Mesenchymal stem cell (in vitro differentiated cells and primary cell): ENCODE results near the gene HK1.

Experiments
- DNase-seq: peaks from one replicate; pipeline ENCODE4 v3.0.0-alpha.2; 2013
- H2AFZ ChIP-seq: one replicate; pipeline ENCODE4 v1.6.1; 2013; ENCODE audit warnings: low read depth, mild to moderate bottlenecking, control low read depth, inconsistent platforms, low read length, moderate library complexity
- H2AK5ac ChIP-seq: 2 replicates; pipeline ENCODE4 v1.6.1; 2013; ENCODE audit warnings: low read length, moderate library complexity, mild to moderate bottlenecking, inconsistent platforms; ENCODE audit not compliant: severe bottlenecking
- H2BK120ac ChIP-seq: one replicate; pipeline ENCODE4 v1.6.1; 2013; ENCODE audit warnings: low read depth, mild to moderate bottlenecking, inconsistent platforms, low read length, moderate library complexity
- H2BK12ac ChIP-seq, 2 experiments: one replicate each; pipeline ENCODE4 v1.6.1; 2013; ENCODE audit warnings: inconsistent platforms in 2 of 2, low read length in 2 of 2, mild to moderate bottlenecking in 2 of 2, moderate library complexity in 2 of 2, control low read depth in 1 of 2
- H2BK15ac ChIP-seq: one replicate; pipeline ENCODE4 v1.6.1; 2013; ENCODE audit warnings: mild to moderate bottlenecking, low read depth, inconsistent platforms; ENCODE audit not compliant: poor library complexity, severe bottlenecking
- H2BK5ac ChIP-seq: 2 replicates; pipeline ENCODE4 v1.6.1; 2013; ENCODE audit warnings: low read depth, mild to moderate bottlenecking, low read length, control low read depth, inconsistent platforms; ENCODE audit not compliant: poor library complexity, severe bottlenecking
- H3K14ac ChIP-seq, 2 experiments: one replicate each; pipeline ENCODE4 v1.6.1; 2013; ENCODE audit warnings: inconsistent platforms in 2 of 2, low read length in 2 of 2, control low read depth in 1 of 2, mild to moderate bottlenecking in 1 of 2, moderate library complexity in 1 of 2
- H3K18ac ChIP-seq, 2 experiments: one replicate each; pipeline ENCODE4 v1.6.1; 2013; ENCODE audit warnings: inconsistent platforms in 2 of 2, low read length in 2 of 2, control low read depth in 1 of 2, low read depth in 1 of 2, mild to moderate bottlenecking in 1 of 2
- H3K23ac ChIP-seq, 2 experiments: one replicate each; pipeline ENCODE4 v1.6.1; 2013; ENCODE audit warnings: inconsistent platforms in 2 of 2, low read length in 2 of 2, mild to moderate bottlenecking in 2 of 2, moderate library complexity in 2 of 2, control low read depth in 1 of 2
- H3K27ac ChIP-seq: 2 replicates; pipeline ENCODE4 v1.5.1; 2013; ENCODE audit warnings: mild to moderate bottlenecking, moderate library complexity, low read length, control low read depth, inconsistent platforms; ENCODE audit not compliant: poor library complexity, severe bottlenecking
- H3K27me3 ChIP-seq, 2 experiments: 2 replicates each; pipeline versions ENCODE4 v1.6.1 to v1.7.0; 2013; ENCODE audit warnings: low read length in 2 of 2, mild to moderate bottlenecking in 2 of 2, moderate library complexity in 2 of 2, control low read depth in 1 of 2, inconsistent platforms in 1 of 2; ENCODE audit not compliant: control insufficient read depth in 1 of 2, insufficient read depth in 1 of 2
- H3K36me3 ChIP-seq, 2 experiments: 2 replicates each; pipeline versions ENCODE4 v1.6.1 to v1.7.0; 2013; ENCODE audit warnings: low read length in 2 of 2, control low read depth in 1 of 2, inconsistent platforms in 1 of 2, low read depth in 1 of 2, mild to moderate bottlenecking in 1 of 2; ENCODE audit not compliant: insufficient read depth in 2 of 2, control insufficient read depth in 1 of 2
- H3K4ac ChIP-seq, 2 experiments: one replicate each; pipeline ENCODE4 v1.6.1; 2013; ENCODE audit warnings: inconsistent platforms in 2 of 2, low read length in 2 of 2, mild to moderate bottlenecking in 2 of 2, moderate library complexity in 2 of 2, control low read depth in 1 of 2, low read depth in 1 of 2
- H3K4me1 ChIP-seq: 2 replicates; pipeline ENCODE4 v1.6.1; 2013; ENCODE audit warnings: low read depth, low read length, control low read depth; ENCODE audit not compliant: control insufficient read depth, insufficient read depth
- H3K4me2 ChIP-seq: 2 replicates; pipeline ENCODE4 v1.6.1; 2013; ENCODE audit warnings: low read length, mild to moderate bottlenecking, inconsistent platforms; ENCODE audit not compliant: poor library complexity, severe bottlenecking
- H3K4me3 ChIP-seq, 2 experiments: 2 replicates each; pipeline versions ENCODE4 v1.5.1 to v1.7.0; 2013; ENCODE audit warnings: low read length in 2 of 2, mild to moderate bottlenecking in 2 of 2, control low read depth in 1 of 2, low read depth in 1 of 2; ENCODE audit not compliant: insufficient read depth in 1 of 2
- H3K79me1 ChIP-seq: replicated peaks from 2 replicates; pipeline ENCODE4 v1.6.1; 2013; ENCODE audit warnings: mild to moderate bottlenecking, control low read depth, low read length, inconsistent platforms; ENCODE audit not compliant: poor library complexity, severe bottlenecking
- H3K9ac ChIP-seq: 2 replicates; pipeline ENCODE4 v1.7.0; 2013; ENCODE audit warnings: mild to moderate bottlenecking, low read length, moderate library complexity
- H3K9me3 ChIP-seq: 2 replicates; pipeline ENCODE4 v1.7.0; 2013; ENCODE audit warnings: mild to moderate bottlenecking, low read length; ENCODE audit not compliant: control insufficient read depth
- H4K8ac ChIP-seq: one replicate; pipeline ENCODE4 v1.6.1; 2013; ENCODE audit warnings: inconsistent platforms, mild to moderate bottlenecking, low read length, moderate library complexity
- H4K91ac ChIP-seq: one replicate; pipeline ENCODE4 v1.6.1; 2013; ENCODE audit warnings: mild to moderate bottlenecking, low read length, inconsistent platforms
- WGBS: methylation state at CpG from one replicate; pipeline ENCODE4 v1.1.7; 2013; ENCODE audit warnings: mixed read lengths; 5-methylcytosine and 5-hydroxymethylcytosine counted together

The HK1 gene

DNA sequence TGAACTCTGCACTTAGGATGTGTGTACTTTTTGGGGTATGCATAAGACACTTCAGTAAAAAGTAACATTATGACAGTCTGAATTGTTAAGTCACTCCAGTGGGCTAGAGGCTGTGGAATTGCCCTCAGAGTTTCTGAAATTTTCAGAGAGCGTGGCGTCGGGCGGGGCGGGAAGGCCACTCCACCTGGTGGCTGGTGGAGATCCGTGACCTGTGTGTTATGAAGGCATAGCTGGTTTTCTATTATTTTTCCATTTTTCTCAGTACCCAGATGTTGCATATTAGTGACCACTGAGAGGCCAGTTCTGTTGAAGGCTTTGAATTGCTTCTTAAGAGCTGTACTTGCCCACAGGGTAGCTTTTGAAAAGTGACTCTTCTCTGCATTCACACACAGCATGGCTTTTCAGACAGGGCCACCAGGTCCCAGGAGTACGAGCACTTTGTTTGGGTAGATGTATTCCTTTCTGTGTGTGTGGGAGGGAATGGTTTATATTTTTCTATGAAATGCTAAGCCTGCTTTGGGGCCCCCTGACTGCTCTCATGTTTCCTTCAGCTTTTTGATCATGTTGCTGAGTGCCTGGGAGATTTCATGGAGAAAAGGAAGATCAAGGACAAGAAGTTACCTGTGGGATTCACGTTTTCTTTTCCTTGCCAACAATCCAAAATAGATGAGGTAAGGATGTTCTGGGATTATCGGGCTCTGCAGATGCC, 86.1 kb downstream of the HK1 start:
- H3K9me3 ChIP-seq = no peaks in the 10 kb centered on the region
- peak overlapping the region in 1 of 2 experiments; percentile 29 for H3K4ac ChIP-seq
- no peak overlapping the region for H2BK12ac ChIP-seq
- H3K4me3 ChIP-seq = no peak overlapping the region
- H4K8ac ChIP-seq = no peak overlapping the region
- H3K23ac ChIP-seq = no peak overlapping the region
- no peak for DNase-seq
- peaks cover 49% of the 10 kb centered on the region for H3K79me1 ChIP-seq
- H2AK5ac ChIP-seq = no peak overlapping the region
- H3K27me3 ChIP-seq = no peaks in the 10 kb centered on the region
- no peak overlapping the region for H2BK5ac ChIP-seq
- peaks cover 15% of the 10 kb centered on the region for H3K4me1 ChIP-seq
- H3K18ac ChIP-seq = no peak overlapping the region
- peaks cover 54 to 68% of the 10 kb centered on the region in 2 experiments for H3K36me3 ChIP-seq
- no peak overlapping the region for H3K4me2 ChIP-seq
- no peak overlapping the region for H3K27ac ChIP-seq
- no peak overlapping the region for H2BK120ac ChIP-seq
- H3K9ac ChIP-seq = no peak overlapping the region
- no peak overlapping the region for H3K14ac ChIP-seq
- H2AFZ ChIP-seq = no peak overlapping the region
- H4K91ac ChIP-seq = no peak overlapping the region
- no peak overlapping the region for H2BK15ac ChIP-seq
- 95% methylated on average over 8 of the region's 9 CpGs for WGBS

DNA sequence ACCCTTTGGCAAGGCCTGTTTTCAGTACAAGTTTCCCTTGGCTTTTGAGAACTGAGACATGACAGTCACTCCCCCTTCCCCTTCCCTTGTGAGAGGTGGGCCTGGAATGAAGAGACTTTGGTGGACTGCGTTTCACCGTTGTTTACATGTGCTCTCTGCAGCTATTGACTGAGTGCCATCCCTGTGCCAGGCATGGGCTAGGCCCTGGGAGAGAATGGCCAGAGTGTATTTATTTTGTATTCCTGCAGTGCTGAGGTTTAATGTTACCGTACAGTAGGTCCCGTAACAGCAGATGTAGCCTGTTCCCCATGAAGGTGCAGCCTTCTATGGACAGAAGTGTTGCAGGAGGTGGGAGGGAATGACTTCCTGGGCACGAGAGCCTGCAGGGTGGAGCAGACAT, 88.4 kb downstream of the HK1 start:
- no peak overlapping the region for H3K14ac ChIP-seq
- H3K36me3 ChIP-seq = peaks cover 46 to 77% of the 10 kb centered on the region in 2 experiments
- H2AFZ ChIP-seq = no peak overlapping the region
- no peak overlapping the region for H3K4ac ChIP-seq
- H4K8ac ChIP-seq = peak overlapping the region; percentile 22
- no peak overlapping the region for H2BK12ac ChIP-seq
- H3K9me3 ChIP-seq = no peaks in the 10 kb centered on the region
- H2BK5ac ChIP-seq = no peak overlapping the region
- no peak overlapping the region for H3K9ac ChIP-seq
- no peak overlapping the region for H3K4me2 ChIP-seq
- H3K4me3 ChIP-seq = no peak overlapping the region
- no peak overlapping the region for H3K27ac ChIP-seq
- H3K23ac ChIP-seq = no peak overlapping the region
- H4K91ac ChIP-seq = no peak overlapping the region
- no peaks in the 10 kb centered on the region for H3K27me3 ChIP-seq
- no peak for DNase-seq
- H2BK15ac ChIP-seq = no peak overlapping the region
- H3K79me1 ChIP-seq = peaks cover 35% of the 10 kb centered on the region
- peaks cover 7% of the 10 kb centered on the region for H3K4me1 ChIP-seq
- WGBS = 90% methylated on average over 5 of the region's 5 CpGs
- no peak overlapping the region for H2BK120ac ChIP-seq
- H2AK5ac ChIP-seq = no peak overlapping the region
- no peak overlapping the region for H3K18ac ChIP-seq

DNA sequence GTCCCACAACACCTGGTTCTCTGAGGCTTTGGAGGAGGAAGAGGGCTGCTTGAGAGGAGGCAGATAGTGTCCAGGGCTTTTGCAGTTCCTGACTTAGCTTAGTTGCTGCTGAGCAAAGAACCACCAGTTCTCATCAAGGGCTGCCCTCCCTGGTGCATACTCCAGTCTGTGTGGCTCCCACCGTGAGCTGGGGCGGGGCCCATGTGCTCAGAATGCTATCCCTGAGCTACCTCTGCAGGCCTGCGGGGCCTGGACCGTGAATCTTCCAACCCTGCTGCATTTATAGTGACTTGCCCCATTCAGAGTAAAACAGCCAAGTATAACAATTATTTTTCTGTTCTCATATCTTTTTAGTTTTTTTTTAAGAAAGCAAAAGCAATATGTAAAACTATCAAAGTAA, 89.2 kb downstream of the HK1 start:
- no peak overlapping the region for H3K4me2 ChIP-seq
- H3K79me1 ChIP-seq = peaks cover 34% of the 10 kb centered on the region
- no peak overlapping the region for H3K4ac ChIP-seq
- H3K36me3 ChIP-seq = peaks cover 44 to 80% of the 10 kb centered on the region in 2 experiments
- H3K14ac ChIP-seq = no peak overlapping the region
- no peak overlapping the region for H3K18ac ChIP-seq
- H3K27ac ChIP-seq = no peak overlapping the region
- no peak overlapping the region for H2AK5ac ChIP-seq
- no peak overlapping the region for H4K8ac ChIP-seq
- no peak overlapping the region for H2AFZ ChIP-seq
- H3K4me3 ChIP-seq = no peak overlapping the region
- no peak overlapping the region for H2BK15ac ChIP-seq
- no peak overlapping the region for H2BK120ac ChIP-seq
- no peak overlapping the region for H3K9ac ChIP-seq
- DNase-seq = no peak
- peaks cover 6% of the 10 kb centered on the region for H3K4me1 ChIP-seq
- no peak overlapping the region for H4K91ac ChIP-seq
- H2BK5ac ChIP-seq = no peak overlapping the region
- H2BK12ac ChIP-seq = no peak overlapping the region
- H3K27me3 ChIP-seq = no peaks in the 10 kb centered on the region
- H3K9me3 ChIP-seq = no peaks in the 10 kb centered on the region
- H3K23ac ChIP-seq = no peak overlapping the region
- WGBS = 96% methylated on average over 2 of the region's 4 CpGs

DNA sequence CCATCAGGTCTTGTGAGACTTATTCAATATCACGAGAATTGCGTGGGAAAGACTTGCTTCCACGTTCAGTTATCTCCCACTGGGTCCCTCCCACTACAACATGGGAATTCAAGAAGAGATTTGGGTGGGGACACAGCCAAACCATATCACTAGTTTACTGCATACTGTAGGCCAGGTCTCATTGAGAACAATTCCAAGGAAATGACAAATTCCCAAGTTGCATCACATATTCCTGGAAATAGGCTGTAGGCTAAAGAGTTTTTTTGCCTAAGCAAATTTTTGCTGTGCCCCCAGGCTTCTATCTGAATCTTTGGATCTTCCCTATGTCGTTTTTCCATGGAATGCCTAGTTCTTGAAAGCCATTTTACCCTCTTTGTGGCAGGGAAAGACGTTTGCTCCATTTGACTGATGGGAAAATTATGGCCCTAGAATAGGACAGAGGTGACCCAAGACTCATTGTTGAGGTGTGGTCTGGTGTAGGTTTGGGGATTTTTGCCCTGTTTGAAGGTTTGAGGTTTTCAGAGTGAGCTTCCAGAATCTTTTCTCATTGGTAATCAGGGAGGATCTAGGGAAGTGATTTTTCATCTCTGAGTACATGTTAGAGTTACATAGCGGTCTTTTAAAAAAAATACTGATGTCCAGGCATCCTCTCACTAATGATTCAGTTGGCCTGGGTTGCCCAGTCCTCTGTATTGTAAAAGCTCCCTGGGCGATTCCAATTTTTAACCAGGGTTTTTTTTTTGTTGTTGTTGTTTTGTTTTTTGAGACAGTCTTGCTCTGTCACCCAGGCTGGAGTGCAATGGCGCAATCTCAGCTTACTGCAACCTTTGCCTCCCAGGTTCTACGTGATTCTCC, 94.1 kb downstream of the HK1 start:
- Histone ChIP-seq H3K4me3 (no peak overlapping the region), H2BK15ac (no peak overlapping the region), H3K27me3 (no peaks in the 10 kb centered on the region), H3K36me3 (peaks cover 60 to 77% of the 10 kb centered on the region in 2 experiments), H2AK5ac (no peak overlapping the region), H4K91ac (no peak overlapping the region), H4K8ac (no peak overlapping the region), H2BK120ac (no peak overlapping the region), H3K23ac (no peak overlapping the region), H3K14ac (no peak overlapping the region), H3K27ac (no peak overlapping the region), H3K9ac (no peak overlapping the region), H3K4me1 (peaks cover 3% of the 10 kb centered on the region), H3K9me3 (no peaks in the 10 kb centered on the region), H3K18ac (no peak overlapping the region), H3K4me2 (no peak overlapping the region), H2BK12ac (no peak overlapping the region), H2AFZ (no peak overlapping the region), H3K4ac (no peak overlapping the region), H3K79me1 (peaks cover 40% of the 10 kb centered on the region), H2BK5ac (no peak overlapping the region)
- DNase-seq = peak; percentile 34
- WGBS = 97% methylated on average over 9 of the region's 9 CpGs
